Measurements from ENCODE around the gene SDC3.

SDC3 gene

DNA sequence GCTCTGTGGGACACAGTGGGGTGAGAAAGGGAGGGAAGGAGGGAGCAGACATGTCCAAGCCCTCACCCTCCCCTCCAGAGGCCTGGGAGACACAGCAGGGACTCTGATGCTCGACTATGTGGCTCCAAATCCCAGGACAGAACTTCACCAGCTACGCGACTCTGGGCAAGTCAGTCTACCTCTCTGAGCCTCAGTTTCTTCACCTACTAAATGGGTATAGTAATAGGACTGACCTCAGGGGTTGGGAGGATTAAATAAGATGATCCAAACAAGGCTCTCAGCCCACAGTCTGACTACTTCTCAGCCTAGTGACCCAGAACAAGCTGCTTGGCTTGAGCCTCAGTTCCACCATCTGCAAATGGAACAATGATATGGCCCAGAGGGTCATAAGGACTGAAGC, 19.6 kb downstream of the SDC3 start:
- no peak for DNase-seq

DNA sequence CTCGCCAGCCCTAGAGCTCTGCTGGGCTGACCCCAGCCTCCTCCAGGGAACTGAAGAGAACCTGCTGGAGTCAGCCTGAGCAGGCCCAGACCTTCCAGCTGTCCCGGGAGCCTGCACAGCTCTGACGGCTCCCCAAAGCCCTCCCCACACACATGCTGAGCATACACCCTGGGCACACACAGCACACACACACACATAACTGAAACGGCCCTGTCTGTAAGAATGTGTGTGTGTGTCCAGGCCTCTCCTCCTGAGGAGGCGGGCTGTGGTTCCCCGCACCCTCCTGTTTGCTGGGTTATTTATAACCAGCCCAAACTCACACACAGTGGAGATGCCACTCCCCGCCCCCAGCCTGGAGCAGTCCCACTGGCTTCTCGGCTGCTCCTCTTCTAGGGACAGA, 20.2 kb downstream of the SDC3 start:
- peak; percentile 96 for DNase-seq

DNA sequence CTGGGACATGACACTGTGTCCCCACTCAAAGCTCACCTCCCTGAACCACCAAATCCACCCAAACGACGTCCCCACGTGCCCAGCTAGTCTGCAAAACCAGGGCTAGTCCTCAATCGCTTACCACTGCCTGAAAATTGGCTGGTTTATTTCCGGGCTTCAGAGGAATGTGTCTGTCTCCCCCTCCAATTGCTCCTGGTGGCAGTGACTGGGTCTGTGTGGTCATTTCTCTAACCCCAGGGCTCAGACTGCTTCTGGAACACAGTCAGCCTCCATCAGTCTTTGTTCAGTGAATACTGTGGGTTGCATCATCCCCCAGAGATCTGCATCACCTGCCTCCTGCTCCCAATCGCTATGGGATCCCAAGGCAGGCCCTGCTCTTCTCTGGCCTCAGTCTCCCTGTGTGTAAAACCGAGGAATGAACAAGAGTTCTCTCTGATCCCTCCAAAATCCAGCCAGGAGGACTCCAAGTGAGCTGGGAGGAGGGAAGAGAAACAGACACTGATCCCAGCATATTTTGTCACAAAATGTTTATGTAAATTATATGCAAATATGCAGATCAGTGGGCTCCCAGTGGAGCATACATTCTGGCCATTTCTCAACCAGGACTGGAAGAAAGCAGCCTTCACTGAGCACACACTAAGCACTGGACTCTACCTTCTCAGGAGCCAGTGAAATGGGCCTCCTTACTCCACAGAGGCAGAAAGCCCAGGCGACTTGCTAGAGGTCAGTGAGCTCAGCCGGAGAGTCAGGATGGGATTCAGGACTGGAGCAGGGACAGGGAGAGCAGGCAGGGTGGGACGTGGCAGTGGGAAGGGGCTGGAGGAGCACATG, 20.9 kb downstream of the SDC3 start:
- peak; percentile 74 for DNase-seq

DNA sequence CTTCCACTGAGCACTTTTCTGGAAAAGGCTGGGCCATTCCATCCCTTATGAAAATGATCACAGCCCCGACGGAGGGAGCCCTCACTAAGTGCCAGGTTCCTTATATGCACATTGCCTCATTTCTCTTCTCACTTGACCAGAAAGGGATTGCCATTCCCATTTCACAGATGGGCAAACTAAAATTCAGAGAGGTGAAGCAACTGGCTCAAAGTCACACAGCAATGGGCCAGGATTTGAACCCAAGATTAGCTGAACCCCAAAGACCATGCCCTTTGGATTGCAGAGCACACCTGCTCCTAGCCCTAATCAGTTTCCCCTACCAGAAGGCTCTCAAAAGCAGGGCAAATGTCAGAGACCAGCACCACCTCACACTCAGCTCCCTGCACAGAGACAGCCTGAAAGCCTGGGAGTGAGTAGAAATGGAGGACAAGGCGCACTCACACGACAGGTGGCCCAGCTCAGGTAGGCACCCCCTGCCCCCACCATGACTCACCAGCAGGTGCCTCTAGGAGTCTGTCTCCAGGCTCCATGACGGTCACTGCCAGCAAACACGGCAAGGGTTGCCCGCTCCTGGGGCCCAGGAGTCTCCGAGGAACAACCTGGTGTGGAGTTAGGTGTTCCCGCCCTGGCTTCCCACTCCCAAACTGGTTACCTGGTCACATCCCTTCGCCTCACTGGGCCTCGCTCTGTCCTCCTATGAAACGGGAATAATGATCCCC, 21.7 kb downstream of the SDC3 start:
- no peak for DNase-seq

DNA sequence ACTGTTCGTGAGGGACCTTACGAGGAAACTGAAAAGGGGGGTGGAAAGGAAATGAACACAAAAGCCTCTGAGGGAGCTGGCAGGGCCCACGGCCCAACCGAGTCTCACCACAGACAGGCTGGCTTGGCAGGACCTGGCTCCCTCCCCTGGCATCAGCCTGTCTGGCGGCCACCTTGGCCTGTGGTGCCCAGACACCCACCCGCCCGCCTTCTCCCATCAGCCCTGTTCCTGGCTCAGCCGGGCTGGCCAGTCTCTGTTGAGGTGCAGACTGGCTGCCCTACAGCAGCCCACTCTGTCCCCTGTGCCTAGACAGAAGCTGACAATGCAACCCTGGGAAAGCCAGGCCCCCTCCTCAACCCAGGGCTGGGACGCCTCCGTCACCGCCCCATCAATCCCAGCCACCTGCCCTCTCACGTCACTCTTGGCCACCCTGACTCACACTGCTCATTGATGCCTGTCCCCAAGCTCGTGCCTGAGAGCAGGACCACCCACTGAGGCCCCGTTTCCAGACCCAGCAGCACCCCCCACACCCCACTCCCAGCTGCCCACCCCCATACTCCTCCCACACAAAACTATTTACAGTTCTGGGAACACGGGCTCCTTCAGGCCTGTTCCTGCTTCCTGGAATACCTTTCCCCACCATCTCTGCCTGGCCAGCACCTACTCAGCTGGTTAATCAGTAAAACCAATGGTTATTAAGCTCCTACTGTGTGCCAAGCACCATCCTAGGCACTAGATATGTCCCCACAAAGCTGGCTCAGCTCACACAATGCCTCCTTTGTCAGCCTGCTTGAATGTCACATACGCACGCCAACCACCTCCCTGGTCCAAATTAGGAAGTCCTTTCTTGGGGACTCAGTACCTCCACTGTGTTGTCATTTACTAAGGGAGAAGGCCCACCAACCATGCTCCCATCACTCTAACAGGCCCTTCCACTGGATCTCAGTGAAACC, 22.7 kb downstream of the SDC3 start:
- DNase-seq: no peak

DNA sequence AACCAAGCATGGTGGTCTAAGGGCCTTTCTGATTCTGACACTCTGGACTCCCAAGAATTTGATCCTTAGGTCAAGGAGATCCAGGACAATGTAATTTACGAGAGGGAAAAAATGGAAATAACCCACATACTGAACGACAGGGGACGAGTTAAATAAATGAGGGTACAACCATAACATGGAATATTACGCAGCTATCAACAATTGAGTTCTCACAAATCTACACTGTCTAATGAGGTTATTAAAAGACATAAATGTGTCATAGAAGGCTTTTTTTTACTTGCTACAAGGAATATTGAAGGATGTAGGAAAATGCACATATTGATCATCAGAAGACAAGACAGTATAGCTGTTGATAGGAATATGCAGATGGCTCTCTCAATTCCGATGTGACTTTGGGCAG, 23.8 kb downstream of the SDC3 start:
- DNase-seq: no peak

DNA sequence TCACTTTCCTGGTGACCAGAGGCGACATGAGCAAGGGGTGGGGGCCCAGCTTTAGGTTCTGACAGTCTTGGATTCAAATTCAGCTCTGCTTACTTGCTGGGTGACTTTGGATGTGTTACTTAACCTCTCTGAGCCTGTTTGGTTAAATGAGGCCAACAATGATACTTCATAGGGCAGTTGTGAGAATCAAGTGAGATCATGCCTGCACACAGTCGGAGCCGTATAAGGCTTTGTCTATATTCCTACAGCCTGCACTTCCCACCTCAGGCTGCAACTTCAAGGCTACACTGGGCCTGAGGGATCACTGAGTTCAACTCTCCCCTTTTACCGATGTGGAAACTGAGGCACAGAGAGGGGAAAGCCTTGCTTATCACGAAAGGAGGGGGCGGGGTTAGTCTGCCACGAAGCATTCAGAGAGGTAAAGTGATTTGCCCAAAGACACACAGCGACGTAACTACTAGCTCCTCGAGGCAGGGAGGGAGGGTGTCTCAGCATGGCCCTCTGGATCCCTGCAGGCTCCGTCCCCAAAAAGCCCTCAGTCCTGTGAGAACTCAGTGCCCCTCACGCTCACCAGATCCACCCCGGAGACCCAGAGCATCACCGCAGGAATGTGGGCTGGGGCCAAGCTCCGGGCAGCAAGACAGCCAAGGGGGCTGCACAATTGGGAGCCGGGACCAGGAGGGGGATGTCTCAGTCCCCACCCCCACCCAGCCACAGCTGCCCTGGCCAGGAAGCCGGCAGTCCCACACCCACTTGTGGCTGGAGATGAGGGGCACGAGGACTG, 25.0 kb downstream of the SDC3 start:
- no peak for DNase-seq

DNA sequence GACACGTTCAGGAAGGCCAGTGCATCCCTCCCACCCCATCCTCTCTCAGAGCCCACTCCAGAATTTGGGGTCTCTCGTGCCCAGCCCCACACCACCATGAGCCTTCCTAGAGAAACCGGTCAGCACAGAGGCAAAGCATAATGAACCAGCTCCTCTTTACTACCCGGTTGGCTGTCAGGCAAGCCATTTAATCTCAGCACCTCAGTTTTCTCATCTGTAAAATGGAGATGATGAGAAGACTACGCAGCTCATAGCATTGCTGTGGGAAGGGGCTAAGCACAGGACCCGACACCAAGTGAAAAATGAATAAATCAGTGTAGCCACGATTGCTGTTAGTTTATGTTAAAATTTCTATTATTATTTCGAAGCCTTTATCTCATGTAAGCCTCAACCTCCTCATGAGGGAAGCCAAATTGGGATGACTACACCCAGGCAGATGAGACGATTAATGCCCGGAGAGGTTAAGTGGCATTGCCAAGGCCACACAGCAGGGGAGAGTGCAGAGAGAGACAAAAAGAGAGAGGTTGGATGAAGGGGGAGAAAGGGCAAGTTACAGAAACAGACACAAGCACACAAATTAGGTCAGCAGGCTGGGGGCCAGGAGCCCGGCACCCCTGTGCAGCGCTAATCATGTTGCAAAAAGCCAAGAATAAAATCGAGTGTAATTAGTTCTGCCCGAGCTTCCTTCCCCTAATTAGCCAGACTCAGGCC, 25.7 kb downstream of the SDC3 start:
- no peak for DNase-seq

DNA sequence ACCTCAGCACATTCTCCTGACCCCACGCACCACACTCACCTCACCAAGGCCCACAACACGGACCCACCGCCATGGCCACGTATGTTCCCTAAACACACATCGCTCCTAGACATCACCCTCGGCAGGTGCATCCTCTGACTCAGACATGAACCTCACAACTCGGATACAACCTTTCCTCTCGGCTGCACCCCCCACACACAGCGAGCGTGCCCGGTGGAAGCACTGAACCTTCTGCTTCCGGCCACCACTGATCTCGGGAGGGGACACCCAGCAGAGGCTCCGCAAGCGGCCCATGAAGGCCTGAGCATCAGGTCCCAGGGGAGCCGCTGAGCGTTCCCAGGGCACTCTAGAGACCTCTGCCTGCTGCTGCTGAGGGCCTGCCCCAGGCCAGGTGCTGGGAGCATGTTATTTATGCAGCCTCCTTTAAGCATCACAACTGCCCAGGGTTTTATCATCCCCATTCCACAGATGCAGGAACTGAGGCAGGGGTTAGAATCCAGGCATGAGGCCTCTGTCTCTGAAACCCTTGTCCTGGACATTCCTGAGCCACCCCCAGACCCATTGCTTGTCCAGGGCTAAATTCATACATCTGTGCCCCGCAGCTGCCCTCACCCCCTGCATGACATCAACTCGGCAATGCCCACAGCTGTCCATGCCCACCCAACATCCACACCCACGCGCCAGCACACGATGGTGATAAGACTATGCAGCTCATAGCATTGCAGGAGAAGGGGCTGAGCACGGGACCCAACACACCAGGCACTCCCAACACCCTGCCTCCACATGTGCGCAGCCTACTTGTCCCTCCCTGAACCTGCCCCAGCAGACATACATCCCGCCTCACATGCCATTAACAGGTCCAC, 27.0 kb downstream of the SDC3 start:
- no peak for DNase-seq

DNA sequence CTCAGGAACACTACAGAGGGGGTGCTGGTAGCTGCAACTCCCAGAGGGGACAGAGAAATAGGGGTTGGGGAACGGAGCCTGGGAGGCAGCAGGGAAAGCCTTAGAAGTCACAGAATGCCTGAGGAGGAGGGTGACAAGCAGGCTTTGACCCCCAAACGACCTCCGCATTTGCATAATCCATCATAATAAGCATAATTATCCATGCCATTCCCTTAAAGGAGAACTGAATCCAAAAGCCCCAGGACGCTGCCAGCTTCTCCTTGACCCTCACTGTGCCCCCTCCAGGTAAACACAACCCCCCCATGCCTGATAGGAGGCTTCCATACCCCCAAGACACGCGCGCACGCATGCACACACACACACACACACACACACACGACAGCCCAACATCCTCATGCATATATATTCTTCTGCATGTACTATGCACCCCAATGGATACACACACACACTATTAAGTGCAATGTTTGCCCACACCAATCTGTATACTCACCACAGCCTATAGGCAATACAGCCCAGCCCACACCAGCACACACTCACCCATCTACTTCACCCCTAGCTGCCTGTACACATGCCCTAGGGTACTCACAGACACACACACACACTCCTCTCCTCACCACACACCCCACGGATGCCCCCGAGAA, 27.8 kb downstream of the SDC3 start:
- DNase-seq: no peak

DNA sequence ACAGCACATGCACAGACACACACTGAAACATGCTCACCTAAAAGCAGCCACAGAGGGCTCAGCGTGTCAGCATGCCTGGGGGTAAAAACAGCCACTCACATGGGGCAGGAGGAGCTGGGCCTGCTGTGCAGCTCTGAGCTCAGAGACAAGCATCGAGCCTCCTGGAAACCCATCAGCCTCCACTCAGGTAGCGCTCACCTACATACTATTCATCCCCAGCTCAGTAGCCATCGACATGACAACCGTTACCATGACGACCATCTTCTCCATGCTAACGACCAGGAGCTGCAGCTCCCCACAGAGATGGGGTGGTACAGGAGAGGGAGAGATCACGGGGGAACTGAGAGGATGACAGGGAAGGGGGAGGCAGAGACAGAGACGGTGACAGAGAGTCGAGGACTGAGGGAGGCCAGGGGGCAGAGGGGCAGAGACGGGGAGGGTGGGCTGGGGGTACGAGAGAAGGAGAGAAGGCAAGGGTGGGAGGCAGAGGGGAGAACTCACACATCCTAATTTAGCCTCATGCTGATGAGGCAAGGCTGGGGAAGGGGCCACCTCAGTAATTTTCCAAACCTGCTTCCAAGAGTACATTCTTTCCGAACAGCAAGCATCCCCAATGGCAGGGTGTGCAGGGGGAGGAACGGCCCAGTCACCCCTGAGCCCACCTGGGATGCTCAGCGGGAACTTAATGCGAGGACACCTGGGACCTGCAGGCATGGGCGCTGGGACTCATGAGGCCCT, 28.4 kb downstream of the SDC3 start:
- DNase-seq: no peak

DNA sequence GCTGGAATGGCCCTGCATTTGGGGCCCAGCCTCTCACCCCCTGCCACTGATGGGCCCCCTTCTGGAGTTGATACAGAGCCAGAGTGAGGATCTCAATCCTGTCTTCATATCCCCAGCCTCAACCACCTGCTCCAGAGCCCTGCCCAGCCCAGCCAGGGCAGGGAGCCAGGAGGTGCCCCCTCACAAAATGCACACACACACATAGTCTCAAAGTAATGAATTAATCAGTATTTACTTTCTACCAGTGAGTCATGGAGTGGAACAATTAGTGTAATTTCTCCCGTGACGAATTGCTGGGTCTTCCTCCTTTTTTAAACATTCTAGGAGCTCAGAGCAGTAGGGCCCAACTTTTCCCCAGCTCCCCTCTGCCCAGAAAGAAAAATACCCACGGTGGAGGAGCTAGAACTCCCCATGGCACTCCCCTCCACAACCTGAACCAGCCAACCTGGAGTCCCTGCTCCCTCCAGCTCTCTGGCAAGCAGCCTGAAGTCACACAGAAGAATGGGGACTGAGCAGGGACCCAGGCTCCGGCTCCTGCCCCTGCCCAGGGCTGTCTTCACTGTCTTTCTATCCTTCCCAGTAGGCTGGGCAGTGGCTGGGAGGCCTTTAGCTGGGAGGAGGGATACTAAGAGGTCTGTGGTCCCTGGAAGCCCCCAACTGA, 29.3 kb downstream of the SDC3 start:
- DNase-seq: no peak

DNA sequence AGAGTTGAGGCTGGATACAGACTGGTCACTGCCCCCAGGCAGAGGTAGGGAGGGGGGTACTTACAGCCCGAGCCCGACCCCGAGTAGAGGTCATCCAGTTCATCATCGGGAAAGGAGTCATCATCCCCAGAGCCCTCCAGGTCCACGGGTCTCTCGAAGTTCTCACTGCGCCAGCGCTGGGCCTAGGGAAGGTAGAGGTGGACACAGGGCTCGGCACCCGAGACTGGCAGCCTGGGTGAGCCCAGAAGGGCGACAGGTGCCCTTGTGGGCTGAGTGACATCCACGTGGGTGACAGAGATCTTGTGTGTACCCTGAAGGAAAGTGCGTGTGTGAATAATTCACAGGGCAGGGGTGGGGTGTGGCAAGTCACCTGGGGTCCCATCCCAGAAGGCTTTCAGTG, 30.0 kb downstream of the SDC3 start:
- DNase-seq: no peak

DNA sequence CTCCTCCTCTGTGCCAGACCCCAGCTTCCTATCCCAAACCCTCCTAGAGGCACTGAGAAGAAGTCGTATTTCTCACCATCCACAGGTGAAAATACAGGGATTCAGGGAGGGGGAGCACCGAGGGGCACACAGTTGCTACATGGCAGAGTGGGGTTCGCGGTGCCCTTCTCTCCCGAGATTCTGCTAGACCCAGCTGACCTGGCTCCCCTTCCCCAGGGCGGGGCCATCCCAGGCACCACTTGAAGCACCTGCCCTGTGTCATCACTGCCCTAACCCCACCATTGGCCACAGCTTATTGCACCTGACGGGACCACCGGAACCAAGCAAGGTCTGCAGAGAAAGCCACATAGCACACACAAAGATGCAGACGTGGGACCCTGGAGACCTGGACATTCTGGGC, 30.5 kb downstream of the SDC3 start:
- no peak for DNase-seq

DNA sequence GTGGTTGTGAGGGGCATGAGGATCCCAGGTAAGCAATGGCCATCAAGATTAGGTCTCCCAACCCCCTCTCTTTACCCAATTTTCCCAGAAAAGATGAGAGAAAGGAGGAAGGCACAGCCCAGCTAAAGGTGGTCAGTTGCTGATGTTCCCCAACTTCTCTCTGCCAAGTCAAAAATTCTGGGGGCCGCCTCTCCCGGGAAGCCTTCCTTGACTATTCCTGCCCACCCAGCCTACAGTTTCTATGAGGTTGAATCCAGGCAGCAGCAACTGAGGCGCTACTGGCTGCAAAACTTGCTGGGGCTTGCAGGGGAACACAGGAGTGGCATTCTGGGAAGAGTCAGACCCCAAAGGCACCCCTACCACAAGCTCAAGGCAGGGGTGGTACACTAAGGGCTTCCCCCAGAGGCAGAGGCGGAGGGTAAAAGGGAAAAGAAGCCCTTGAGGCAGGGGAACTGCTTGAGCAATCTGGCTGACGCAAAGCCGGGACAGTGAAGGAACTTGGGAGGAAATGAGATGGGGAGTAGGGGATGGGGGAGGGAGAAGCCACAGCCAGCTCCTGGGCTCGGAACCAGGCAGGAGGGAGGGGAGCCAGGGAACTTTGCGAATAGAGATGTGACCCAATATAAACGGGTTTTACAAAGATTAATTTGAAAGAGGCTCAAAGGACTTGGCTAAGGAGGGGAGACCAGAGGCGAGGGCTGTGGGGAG, 31.2 kb downstream of the SDC3 start:
- DNase-seq: peak; percentile 80

DNA sequence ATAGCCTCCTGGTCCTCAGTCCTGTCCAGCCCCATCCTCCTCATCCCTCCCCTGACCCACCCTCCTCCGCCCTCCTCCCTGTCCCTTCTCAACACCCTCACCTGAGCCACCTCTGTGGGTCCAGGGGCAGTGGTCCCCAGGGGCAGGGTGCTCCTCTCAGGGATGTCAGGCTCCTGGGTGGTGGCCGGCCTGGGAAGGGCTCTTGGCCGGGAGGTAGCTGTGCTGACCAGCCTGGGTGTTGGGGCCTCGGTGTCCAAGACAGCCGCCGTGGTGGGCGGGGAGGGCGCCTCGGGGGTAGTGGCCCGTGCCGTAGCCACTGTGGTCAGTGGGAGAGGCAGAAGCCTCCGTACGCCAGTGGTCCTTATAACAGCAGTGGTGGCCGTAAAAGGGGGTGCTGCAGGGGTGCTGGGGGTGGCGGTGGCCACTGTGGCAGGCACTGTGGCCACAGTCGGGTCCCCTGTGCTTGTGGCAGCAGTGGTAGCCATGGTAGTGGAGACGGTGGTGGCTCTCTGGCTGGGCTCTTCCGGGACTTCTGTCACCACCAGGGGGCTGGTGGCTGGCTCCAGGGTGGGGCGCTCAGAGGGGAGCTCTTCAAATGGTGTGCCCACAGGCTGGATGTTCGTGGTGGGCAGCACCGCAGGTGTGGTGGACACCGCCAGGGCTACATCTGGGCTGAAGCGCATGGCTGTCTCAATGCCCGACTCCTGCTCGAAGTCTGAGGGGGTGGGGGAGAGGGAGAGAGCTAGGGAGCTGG, 31.9 kb downstream of the SDC3 start:
- no peak for DNase-seq

DNA sequence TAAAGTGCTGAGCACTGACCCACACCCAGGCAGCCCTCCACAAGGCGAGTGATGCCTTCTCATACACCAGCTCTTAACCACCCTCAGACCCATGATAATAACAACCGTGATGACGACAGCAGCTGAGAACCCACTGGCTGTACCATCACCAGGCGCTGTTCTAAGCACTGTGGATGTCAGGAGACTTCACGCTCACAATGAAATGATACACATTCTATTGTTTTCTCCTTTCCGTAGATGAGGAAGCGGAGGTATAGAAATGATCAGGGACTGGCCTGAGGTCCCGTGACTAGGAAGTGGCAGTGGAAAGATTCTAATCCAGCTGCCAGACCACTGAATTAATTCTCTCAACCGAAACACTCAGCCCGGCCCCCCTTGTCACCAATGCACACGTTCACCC, 32.6 kb downstream of the SDC3 start:
- DNase-seq: no peak
